Suppressor macrophage treated with lipopolysaccharide for 4 hours (primary cell): ENCODE results near the gene MAML3.

Source experiments
- DNase-seq: peaks from one replicate; pipeline ENCODE4 v3.0.0-alpha.2; 2020

The MAML3 gene

GRCh38 chr4:139799615-139800014 is 354.4 kb downstream of the MAML3 start:
- no peak for DNase-seq

DNA sequence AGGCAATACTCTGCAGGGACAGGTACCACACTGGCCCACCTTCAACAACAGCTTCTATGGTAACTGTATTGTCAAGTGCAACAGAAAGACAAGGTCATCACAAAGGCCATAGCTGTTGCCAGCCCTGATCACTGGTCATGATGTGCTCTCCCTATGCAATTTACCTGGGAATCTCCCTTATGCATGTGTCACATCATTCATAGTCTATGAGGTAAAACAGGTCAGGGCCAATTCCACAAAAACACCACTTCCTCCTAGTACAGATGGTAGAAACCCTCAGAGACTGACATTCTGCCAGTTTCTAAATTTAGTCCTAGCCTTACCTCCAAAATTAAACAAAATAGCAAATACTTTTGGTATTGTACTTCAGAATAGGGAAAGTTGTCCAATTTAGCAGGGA is 355.5 kb downstream of the MAML3 start:
- no peak for DNase-seq

DNA sequence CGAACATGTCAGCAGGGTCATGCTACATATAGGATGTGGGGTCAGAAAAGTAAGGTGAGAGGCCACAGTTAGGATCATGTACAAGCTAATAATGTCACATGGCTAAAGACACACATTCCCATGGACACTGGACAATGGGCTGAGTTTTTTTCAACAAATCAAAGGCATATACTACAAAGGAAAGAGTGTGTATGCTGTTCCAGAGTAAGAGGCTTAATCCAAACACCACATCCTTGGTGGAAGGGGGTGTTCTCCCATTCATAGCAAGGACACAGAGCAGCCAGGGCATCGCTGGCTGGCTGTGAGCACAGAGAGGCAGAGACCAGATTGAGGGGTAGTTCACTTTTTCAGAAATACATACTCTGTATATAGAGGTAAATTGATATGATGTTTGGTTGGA is 356.7 kb downstream of the MAML3 start:
- DNase-seq: no peak

DNA sequence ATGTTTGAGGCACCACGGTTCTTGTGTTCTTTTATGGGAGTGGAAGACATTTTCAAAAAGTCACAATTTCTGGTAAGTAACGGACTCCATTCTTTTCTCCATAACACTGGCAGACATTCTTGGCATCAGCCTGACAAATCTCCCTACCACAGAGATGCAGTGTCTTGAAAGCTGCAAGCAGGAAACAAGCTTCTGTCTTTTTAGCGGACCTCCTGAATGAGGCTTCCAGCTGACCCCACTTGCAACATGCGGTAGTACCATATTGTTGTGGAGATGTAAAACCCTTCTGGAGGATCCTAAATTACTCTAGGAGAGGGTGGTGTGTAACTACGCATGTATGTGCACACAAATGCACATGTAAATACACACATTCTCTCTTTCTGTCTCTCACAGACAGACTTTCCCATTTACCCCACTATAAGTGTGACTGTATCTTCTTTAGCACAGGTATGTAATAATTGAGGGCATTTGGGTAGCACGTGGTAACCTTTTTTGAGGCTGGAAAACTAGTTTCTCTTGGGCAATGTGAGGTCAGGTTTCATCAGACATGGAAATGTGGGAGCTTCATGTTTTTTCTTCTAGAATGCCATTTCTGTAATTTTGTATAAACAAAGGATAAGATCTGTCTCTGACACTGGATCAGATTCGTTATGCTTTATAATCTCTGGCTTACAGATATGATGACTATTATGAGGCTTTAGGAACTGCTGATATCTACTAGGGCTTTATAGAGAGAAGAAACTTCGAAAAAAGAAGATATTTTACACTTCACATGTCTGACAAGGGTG is 358.3 kb downstream of the MAML3 start:
- no peak for DNase-seq

DNA sequence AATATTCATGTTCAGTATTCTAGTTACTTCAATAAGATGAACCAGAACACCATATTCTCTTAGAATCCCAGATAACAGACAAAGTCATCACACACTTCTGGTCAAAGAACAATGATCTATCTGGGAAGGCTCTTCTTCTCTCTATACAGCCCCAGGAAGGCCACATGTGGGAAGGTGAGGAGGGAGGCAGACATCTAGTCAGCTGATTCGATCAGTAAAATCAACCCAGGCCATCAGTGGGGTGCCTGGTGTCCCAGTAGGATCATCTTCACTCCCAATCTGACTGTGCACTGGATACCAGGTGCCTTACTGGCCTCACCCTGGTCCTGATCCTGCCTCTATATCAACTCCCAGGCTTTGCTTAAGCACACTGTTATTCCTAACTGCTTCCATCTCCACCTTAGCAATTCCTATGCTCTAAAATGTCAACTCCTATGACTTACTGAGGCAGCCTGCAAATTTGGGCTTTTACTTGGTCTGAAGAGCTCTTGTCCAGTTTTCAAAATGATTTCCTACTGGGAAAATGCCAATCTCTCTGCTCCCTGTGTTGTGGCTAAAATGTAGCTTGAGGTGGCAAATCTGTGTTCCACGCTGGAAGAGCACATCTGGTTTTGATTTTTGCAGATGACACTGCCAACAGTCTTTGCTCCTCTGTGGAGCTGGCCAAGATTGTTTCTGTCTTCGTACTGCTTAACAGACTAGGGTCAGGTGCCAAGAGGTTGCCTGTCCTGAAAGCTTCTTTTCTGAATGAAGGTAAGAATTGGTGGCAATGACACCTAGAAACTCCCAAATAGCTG is 359.6 kb downstream of the MAML3 start:
- no peak for DNase-seq

DNA sequence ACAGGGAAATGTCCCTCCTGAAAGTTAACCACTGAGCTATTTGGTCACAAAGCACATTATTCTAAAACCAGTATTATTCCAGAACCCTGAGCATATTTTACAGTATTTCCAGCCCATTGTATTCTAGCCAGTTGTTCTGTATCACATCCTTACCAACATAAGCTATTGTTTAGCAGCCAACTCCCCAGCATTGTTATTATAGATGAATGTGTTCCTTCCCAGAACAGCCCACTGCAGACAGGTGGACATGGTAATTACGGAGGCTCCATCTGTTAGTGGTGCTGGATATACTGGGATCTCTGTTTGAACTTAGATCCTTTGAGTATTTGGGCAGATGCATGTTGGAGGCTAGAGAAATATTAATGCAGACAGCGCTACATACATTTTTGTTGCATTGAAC is 362.3 kb downstream of the MAML3 start:
- DNase-seq: no peak

DNA sequence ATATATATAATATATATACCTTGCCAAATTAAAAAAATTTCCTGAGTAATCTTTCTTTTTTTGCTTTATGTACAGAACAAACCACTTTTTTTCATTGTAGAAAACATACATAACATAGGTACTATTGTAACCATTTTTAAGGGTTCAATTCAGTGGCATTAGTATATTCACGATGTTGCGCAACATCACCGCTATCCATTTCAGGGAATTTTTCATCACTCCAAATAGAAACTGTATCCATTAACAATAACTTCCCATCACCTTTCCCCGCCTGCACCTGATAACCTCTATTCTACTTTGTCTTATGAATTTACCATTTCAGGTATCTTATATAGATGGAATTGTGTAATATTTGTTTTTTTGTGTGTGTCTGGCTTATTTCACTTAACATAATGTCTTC is 363.7 kb downstream of the MAML3 start:
- no peak for DNase-seq

- peak; percentile 31 for DNase-seq
Observed at GRCh38 chr4:139789096-139789654, 364.8 kb downstream of the MAML3 start.

GRCh38 chr4:139786494-139787354 is 367.3 kb downstream of the MAML3 start:
- peak; percentile 57 for DNase-seq

GRCh38 chr4:139785356-139785755 is 368.6 kb downstream of the MAML3 start:
- DNase-seq: no peak

DNA sequence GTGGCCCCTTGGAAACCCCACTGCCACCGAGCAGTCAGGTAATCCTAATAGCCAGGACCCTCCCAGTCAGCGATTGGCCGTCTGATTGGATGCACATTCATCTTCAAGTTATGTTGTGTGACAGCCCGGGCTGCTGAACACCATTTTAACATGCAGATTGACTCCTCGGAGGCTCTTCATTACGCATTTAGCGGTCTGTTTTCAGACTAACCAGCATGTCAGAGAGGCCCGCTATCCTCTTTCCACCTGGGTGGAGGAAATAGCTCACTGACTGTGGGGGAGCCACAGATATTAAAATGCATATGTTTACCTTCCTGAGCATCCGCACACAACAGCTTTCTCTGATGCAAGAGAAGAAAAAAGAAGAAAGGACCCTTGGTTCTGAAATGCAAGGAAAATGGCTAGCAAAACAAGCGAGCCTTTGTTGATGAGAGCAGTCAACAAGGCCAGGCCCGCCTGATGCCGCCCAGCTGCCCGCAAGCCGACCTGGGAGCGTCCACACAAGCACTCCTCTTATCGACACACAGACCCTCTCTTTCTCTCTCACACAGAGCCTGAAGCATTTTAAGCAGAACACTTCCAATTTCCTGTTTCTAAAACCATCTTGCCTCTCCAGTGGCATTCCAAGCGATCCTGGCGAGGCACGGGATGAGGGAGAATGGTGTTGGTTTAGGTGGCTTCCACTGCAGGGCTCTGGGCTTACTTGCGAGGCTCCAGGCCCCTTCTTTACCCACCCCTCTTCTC is 370.1 kb downstream of the MAML3 start:
- DNase-seq: no peak

GRCh38 chr4:139782926-139783522 is 371.0 kb downstream of the MAML3 start:
- DNase-seq: no peak

DNA sequence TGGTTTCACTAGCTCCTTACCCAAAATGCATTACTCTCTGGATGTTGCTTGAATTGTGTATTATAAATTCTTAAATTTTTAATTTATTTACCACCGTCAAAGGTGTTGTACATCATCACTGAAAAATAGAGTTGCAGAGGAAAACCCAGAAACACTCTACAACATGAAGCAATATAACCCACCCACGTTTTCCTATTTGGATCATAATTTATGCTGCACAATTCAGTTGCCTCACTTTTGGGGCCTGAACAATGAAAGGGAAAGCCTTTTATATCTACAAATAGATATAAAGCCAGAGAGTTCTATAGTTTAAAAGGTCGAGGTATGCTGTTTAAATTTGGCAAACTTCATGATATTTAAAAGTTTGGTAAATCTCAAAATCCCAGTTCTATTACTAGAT is 372.9 kb downstream of the MAML3 start:
- DNase-seq: peak; percentile 58

DNA sequence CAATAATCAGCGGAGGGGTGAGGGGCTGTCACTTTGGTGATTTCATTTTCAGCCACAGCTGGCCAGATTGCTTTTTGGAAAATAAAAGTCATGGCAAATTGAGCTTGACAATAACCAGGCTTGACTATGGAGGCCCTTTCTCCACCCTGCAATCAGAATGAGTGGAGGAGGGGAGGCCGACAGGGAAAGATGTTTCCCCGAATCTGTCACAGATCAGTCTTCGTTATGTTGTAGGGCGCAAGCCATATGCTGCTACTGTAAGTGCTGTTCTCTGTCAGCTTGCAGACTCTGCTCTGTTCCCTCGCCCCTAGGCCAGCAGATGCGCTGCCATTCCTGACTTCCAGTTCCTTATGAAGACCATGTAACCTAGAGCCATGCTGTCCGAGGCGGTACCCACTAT is 374.3 kb downstream of the MAML3 start:
- DNase-seq: no peak

DNA sequence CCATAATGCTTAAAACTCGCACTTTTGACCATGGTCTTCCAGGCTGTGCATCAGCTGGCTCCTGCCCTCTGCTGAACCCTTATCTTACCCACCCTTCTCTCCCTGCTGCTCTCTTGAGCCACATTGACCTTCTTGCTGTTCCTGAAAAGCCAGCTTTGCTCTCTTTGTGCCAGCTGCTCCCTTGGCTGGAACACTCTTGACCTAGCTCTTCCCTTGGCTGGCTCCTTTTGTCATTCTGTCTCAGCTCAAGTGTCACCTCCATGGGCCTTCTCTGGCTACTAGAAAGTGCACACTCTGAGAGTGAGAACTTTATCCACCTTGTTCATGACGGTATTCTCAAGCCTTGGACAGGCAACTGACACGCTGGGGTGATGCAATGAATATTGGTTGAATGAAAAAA is 376.2 kb downstream of the MAML3 start:
- DNase-seq: no peak

GRCh38 chr4:139776235-139776634 is 377.7 kb downstream of the MAML3 start:
- DNase-seq: no peak

DNA sequence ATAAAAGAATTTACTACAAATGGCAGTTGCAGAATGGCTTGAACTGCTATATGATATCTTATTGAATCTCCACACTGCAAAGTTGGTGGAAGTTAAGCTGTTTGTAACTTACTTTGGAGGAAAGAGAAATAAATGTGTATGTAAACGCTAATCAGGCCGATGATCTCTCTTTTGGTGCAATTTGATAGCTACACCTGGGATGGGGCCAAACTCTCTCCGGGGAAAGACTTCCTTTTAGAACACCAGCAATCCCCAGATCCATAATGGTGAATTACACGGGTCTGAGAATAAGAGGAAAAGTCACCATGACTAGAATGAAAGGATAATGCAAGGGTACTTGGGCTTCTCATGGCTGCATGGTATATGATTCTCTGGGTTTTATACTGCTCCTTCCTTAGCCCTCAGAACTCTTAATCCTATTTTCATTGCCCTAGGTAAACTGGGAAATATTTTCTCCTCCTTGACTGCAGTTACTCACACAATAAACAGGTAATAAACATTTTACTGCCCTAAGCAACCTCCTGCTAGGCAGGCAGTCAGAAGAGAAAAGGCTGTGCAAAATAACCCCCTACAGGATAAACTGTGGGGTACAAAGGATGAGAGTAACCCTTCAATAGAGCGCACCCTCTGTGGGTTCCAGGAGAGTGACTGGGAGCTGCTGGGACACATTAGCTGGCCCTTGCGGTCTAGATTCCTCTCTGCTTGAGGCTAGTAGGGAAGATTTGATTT is 379.1 kb downstream of the MAML3 start:
- no peak for DNase-seq

- no peak for DNase-seq
Observed at GRCh38 chr4:139773560-139774318, 380.2 kb downstream of the MAML3 start.

DNA sequence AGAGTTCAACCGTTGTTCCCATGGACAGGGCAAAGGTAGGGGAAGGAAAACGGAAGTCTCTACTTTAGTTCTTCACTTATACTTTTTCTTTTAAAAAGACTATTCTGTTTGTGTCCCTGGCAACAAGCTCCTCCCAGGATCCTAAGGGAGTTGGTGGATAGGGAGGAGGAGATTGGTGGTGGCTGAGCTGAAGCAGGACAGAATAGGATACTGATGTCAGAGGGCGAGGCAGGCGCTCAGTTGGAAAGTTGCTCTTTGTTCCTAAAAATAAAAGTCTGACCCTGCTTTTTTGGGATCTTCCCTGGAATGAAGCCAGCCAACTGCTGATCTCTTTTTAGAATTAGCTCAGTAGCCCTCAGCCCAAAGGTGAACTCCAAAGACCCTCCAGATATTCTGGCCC is 383.6 kb downstream of the MAML3 start:
- DNase-seq: no peak

GRCh38 chr4:139769364-139769763 is 384.6 kb downstream of the MAML3 start:
- DNase-seq: no peak
